Mesodermal cell (in vitro differentiated cells): ENCODE measurements around the gene WDR93.
"Not testable (repeated sequence)": the region's sequence is repeated elsewhere in the genome, so short reads cannot be mapped to it uniquely, and the experiment has no call there.

Experiments used
- H3K27ac ChIP-seq: 2 replicates; pipeline ENCODE4 v1.7.0; 2013; ENCODE audit warnings: mild to moderate bottlenecking, low read depth, low read length, moderate library complexity; ENCODE audit not compliant: severe bottlenecking
- H3K36me3 ChIP-seq: 2 replicates; pipeline ENCODE4 v1.7.1; 2013; ENCODE audit warnings: mild to moderate bottlenecking, low read length, moderate library complexity; ENCODE audit not compliant: control insufficient read depth, insufficient read depth
- H3K4me1 ChIP-seq: one replicate; pipeline ENCODE4 v1.7.1; 2013; ENCODE audit warnings: mild to moderate bottlenecking, low read length; ENCODE audit not compliant: insufficient read depth, control insufficient read depth, poor library complexity, severe bottlenecking
- H3K4me3 ChIP-seq: 2 replicates; pipeline ENCODE4 v1.7.0; 2013; ENCODE audit warnings: low read length, control low read depth, mild to moderate bottlenecking; ENCODE audit not compliant: insufficient read depth, poor library complexity, severe bottlenecking; ENCODE audit errors: extremely low read depth
- H3K9me3 ChIP-seq: 2 replicates; pipeline ENCODE4 v1.7.1; 2013; ENCODE audit warnings: mild to moderate bottlenecking, low read length, moderate library complexity; ENCODE audit not compliant: control insufficient read depth
- WGBS, 2 experiments: methylation state at CpG; one replicate each; pipeline ENCODE4 v1.1.5; 2013; ENCODE audit warnings: missing lambda C conversion rate in 2 of 2; ENCODE audit not compliant: insufficient coverage in 2 of 2; 5-methylcytosine and 5-hydroxymethylcytosine counted together

Gene WDR93

GRCh38 chr15:89672221-89673164, 18.1 kb upstream of the WDR93 start:
- Histone ChIP-seq H3K27ac (no peak overlapping the region), H3K4me3 (no peak overlapping the region), H3K9me3 (no peaks in the 10 kb centered on the region), H3K36me3 (no peaks in the 10 kb centered on the region), H3K4me1 (no peaks in the 10 kb centered on the region)
- 80 to 93% methylated on average over 8 to 11 of the region's 12 CpGs for WGBS, 2 experiments

GRCh38 chr15:89673165-89673512, 17.5 kb upstream of the WDR93 start:
- H3K36me3 ChIP-seq: no peaks in the 10 kb centered on the region
- no peaks in the 10 kb centered on the region for H3K4me1 ChIP-seq
- no peak overlapping the region for H3K4me3 ChIP-seq
- H3K9me3 ChIP-seq: no peaks in the 10 kb centered on the region
- H3K27ac ChIP-seq: no peak overlapping the region
- 38 to 55% methylated on average over 8 of the region's 12 CpGs for WGBS, 2 experiments

GRCh38 chr15:89674526-89674925, 16.1 kb upstream of the WDR93 start:
- no peaks in the 10 kb centered on the region for H3K4me1 ChIP-seq
- 90 to 94% methylated on average over 2 to 3 of the region's 4 CpGs for WGBS, 2 experiments
- no peak overlapping the region for H3K27ac ChIP-seq
- H3K4me3 ChIP-seq: no peak overlapping the region
- H3K36me3 ChIP-seq: no peaks in the 10 kb centered on the region
- H3K9me3 ChIP-seq: no peaks in the 10 kb centered on the region

- Histone ChIP-seq H3K4me3 (no peak overlapping the region), H3K9me3 (no peaks in the 10 kb centered on the region), H3K36me3 (no peaks in the 10 kb centered on the region), H3K4me1 (no peaks in the 10 kb centered on the region), H3K27ac (no peak overlapping the region)
- WGBS, 2 experiments: 82 to 96% methylated on average over 2 to 3 of the region's 6 CpGs
Observed at GRCh38 chr15:89675606-89676005, 15.0 kb upstream of the WDR93 start.

- no peak overlapping the region for H3K4me3 ChIP-seq
- H3K4me1 ChIP-seq: no peaks in the 10 kb centered on the region
- no peaks in the 10 kb centered on the region for H3K36me3 ChIP-seq
- 88 to 100% methylated on average over 1 of the region's 1 CpG for WGBS, 2 experiments
- H3K9me3 ChIP-seq: no peaks in the 10 kb centered on the region
- no peak overlapping the region for H3K27ac ChIP-seq
Observed at GRCh38 chr15:89677381-89677780, 13.2 kb upstream of the WDR93 start.

- Histone ChIP-seq H3K4me3 (no peak within 1 kb of the TSS), H3K9me3 (no peaks in the 10 kb centered on the region), H3K27ac (no peak within 1 kb of the TSS), H3K36me3 (no peaks in the 10 kb centered on the region), H3K4me1 (no peaks in the 10 kb centered on the region)
- 95% methylated on average over 2 of the region's 2 CpGs; no CpG with 5 or more reads in 1 of the 2 experiments for WGBS, 2 experiments
Observed at GRCh38 chr15:89679212-89679611, 11.4 kb upstream of the WDR93 start, which contains the start of gene PLIN1. Gene PLIN1, minus strand, starts transcription at chr15:89679367. Its CDS starts 1,878 bp downstream, at chr15:89677489.

- no peaks in the 10 kb centered on the region for H3K4me1 ChIP-seq
- H3K27ac ChIP-seq: no peak overlapping the region
- 91 to 92% methylated on average over 1 to 3 of the region's 5 CpGs for WGBS, 2 experiments
- no peaks in the 10 kb centered on the region for H3K9me3 ChIP-seq
- no peaks in the 10 kb centered on the region for H3K36me3 ChIP-seq
- no peak overlapping the region for H3K4me3 ChIP-seq
Observed at GRCh38 chr15:89680282-89680873, 10.2 kb upstream of the WDR93 start.

- no peaks in the 10 kb centered on the region for H3K36me3 ChIP-seq
- no peaks in the 10 kb centered on the region for H3K9me3 ChIP-seq
- H3K4me3 ChIP-seq: no peak overlapping the region
- no peaks in the 10 kb centered on the region for H3K4me1 ChIP-seq
- H3K27ac ChIP-seq: no peak overlapping the region
- 100% methylated on average over 1 of the region's 2 CpGs for WGBS, 2 experiments
Observed at GRCh38 chr15:89681146-89681545, 9.5 kb upstream of the WDR93 start.

GRCh38 chr15:89685995-89686394, 4.6 kb upstream of the WDR93 start:
- no peaks in the 10 kb centered on the region for H3K4me1 ChIP-seq
- H3K27ac ChIP-seq: no peak overlapping the region
- no peaks in the 10 kb centered on the region for H3K9me3 ChIP-seq
- H3K36me3 ChIP-seq: no peaks in the 10 kb centered on the region
- 86 to 94% methylated on average over 1 to 2 of the region's 2 CpGs for WGBS, 2 experiments
- H3K4me3 ChIP-seq: no peak overlapping the region

GRCh38 chr15:89686522-89686921, 4.1 kb upstream of the WDR93 start:
- no peaks in the 10 kb centered on the region for H3K4me1 ChIP-seq
- no peak overlapping the region for H3K4me3 ChIP-seq
- H3K36me3 ChIP-seq: no peaks in the 10 kb centered on the region
- no peak overlapping the region for H3K27ac ChIP-seq
- H3K9me3 ChIP-seq: no peaks in the 10 kb centered on the region

- H3K27ac ChIP-seq, H3K9me3 ChIP-seq, H3K36me3 ChIP-seq, H3K4me1 ChIP-seq: not testable (repeated sequence)
- H3K4me3 ChIP-seq: peak overlapping the region; percentile 56
- 76 to 80% methylated on average over 8 to 10 of the region's 15 CpGs for WGBS, 2 experiments
Observed at GRCh38 chr15:89689930-89690275, 708 bp upstream of the WDR93 start.
